Activated CD4-positive, alpha-beta memory T cell treated with anti-CD3 and anti-CD28 coated beads, Interleukin-2, amount 10 ng/mL, durations not matched to agents 7 days and 5 days (primary cell): ENCODE data around the gene MRPS33. TPM values are rescaled to one million over a fixed set of nuclear protein-coding genes. Genes with fewer than 3 reads are reported as not detected.

Experiments used
- CTCF ChIA-PET: fragments of 350-600 bp; sonication (Branson Sonifier 250); formaldehyde crosslinking; loops from one replicate; lab custom pipeline; 2021; ENCODE audit warnings: antibody characterized with exemption, inconsistent platforms; lab: Charles Lee
- POLR2A ChIA-PET: fragments of 350-600 bp; sonication (Branson Sonifier 250); formaldehyde crosslinking; loops from one replicate; lab custom pipeline; 2021; ENCODE audit warnings: antibody characterized with exemption; lab: Charles Lee
- DNase-seq: peaks from one replicate; pipeline ENCODE4 v3.0.0-alpha.2; 2020
- H3K27ac Mint-ChIP-seq: one replicate; pipeline ENCODE4 v1.8.0; 2021; ENCODE audit warnings: mild to moderate bottlenecking, mixed read lengths
- H3K27me3 Mint-ChIP-seq: one replicate; pipeline ENCODE4 v1.8.0; 2021; ENCODE audit warnings: mixed read lengths
- H3K36me3 Mint-ChIP-seq: one replicate; pipeline ENCODE4 v1.8.0; 2021; ENCODE audit warnings: low read depth, mixed read lengths
- H3K4me1 Mint-ChIP-seq: one replicate; pipeline ENCODE4 v1.8.0; 2021; ENCODE audit warnings: mixed read lengths
- H3K4me3 Mint-ChIP-seq: one replicate; pipeline ENCODE4 v1.8.0; 2021; ENCODE audit warnings: mild to moderate bottlenecking, mixed read lengths
- H3K9me3 Mint-ChIP-seq: one replicate; pipeline ENCODE4 v1.8.0; 2021; ENCODE audit warnings: mixed read lengths
- total RNA-seq, 2 experiments: library from RNA; stranded (reverse); gene quantifications; one replicate each; pipeline ENCODE4 v1.2.3, GENCODE V29; 2021

Gene MRPS33
- total RNA-seq, 2 experiments from 2014 or later: 58.5 to 68.3 TPM

DNA sequence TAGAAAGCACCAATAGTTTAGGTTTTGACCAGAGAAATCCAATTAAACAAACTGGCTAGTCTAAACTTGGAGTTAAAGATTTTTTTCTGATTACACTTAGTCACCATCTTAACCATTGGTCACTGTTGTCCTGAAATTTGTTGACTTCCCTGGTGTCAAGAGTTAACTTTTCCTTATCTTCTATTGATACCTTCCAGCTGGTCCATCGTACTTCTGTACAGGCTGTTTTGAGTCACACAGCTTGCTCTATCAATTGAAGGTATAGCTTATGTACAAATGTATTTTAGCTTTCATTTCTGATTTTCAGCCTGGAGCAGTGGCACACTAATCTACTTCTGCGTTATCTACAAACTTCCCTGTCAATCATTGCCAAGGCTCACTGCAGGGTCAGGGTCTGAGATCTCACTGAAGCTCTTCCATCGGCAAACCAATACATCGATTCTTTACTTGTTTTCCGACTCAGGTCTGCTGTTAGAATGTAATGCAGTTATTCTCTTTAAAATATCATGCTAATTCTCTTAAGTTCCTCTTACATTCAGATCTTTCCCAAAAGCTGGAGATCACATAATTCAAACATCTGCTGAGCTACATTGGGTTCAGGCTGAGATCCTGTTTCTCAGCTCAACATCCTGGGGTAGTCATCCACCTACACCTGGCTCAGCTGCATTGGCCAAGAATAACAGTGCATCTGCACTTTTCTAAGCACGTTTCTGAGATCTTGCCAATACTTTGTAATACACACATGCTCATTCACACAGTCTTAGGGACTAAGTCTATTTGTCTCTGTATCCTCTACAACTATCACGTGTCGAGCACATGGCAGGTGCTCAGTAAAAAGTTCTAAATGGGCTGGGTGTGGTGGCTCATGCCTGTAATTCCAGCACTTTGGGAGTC lies 11.3 kb downstream of the MRPS33 start:
- H3K36me3 Mint-ChIP-seq: peaks cover 18% of the 10 kb centered on the region
- ChIA-PET POLR2A (interaction anchor here (1.1 kb wide), 1 partner anchor 11 kb away, joined by 3 read pairs; the partner anchor contains the start of gene MRPS33), CTCF (interaction anchor here (1.5 kb wide), 1 partner anchor 9 kb away, joined by 5 read pairs; no protein-coding TSS in a partner anchor)
- H3K27ac Mint-ChIP-seq: no peak overlapping the region
- peaks cover 4% of the 10 kb centered on the region for H3K27me3 Mint-ChIP-seq
- no peaks in the 10 kb centered on the region for H3K4me1 Mint-ChIP-seq
- no peak overlapping the region for H3K4me3 Mint-ChIP-seq
- no peak for DNase-seq
- no peaks in the 10 kb centered on the region for H3K9me3 Mint-ChIP-seq

DNA sequence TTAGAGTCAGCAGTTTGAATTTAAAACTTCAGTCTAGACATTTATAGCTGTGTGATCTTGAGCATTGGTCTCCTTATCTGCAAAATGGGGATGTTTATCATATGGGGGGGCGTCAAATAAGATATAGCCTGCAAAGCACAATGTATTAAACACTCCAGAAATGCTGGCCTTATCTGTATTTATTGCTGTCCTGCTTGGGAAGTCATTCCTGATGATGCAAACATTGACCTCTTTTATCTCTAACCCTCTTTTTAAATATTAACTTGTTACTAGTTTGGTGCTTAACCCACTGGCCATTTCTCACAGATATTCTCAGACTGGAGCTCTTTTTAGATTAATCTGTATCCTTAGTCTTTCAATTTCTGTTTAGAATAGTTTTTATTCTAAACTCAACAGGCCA lies 13.2 kb downstream of the MRPS33 start:
- no peak for DNase-seq
- ChIA-PET CTCF (no interaction called here), POLR2A (no interaction called here)
- H3K9me3 Mint-ChIP-seq: no peaks in the 10 kb centered on the region
- peaks cover 6% of the 10 kb centered on the region for H3K27me3 Mint-ChIP-seq
- H3K4me3 Mint-ChIP-seq: no peak overlapping the region
- no peaks in the 10 kb centered on the region for H3K4me1 Mint-ChIP-seq
- H3K36me3 Mint-ChIP-seq: peaks cover 8% of the 10 kb centered on the region
- no peak overlapping the region for H3K27ac Mint-ChIP-seq

DNA sequence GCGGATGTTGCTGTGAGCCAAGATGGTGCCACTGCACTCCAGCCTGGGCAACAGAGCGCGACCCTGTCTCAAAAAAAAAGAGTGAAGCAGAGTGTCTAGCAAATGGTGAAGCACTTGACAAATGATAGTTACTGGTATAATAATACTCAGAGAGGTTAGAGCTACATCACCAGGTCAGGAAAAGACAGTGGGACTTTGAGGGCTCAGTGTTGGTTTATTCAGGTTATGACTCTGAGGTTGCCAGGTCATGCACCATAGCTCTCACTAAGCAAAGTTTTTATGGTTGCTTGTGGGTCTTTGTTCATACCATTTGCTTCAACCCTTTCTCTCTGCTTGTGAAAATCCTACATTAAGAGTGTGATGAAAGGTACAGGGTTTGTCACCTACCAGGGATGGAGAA lies 13.6 kb downstream of the MRPS33 start:
- ChIA-PET POLR2A (interaction anchor here (0.9 kb wide), 1 partner anchor 13 kb away, joined by 4 read pairs; no protein-coding TSS in a partner anchor), CTCF (no interaction called here)
- Mint-ChIP-seq H3K27me3 (peaks cover 8% of the 10 kb centered on the region), H3K27ac (no peak overlapping the region), H3K4me1 (no peaks in the 10 kb centered on the region), H3K4me3 (no peak overlapping the region), H3K9me3 (no peaks in the 10 kb centered on the region), H3K36me3 (peaks cover 8% of the 10 kb centered on the region)
- no peak for DNase-seq

DNA sequence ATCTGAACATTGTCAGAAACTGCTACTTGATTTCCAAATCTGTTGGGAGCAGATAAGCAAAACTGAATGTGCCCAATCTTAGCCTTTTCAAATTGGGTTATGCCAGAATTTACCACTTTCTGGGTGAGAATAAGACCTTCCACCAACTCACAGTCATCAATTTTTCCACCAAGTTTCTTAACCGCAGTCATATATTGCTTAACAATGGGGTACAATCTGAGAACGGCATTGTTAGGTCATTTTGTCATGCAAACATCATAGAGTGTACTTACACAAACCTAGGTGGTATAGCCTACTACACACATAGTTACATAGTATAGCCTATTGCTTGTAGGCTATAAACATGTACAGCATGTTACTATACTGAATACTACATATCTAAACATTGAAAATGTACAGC lies 16.0 kb downstream of the MRPS33 start:
- peaks cover 8% of the 10 kb centered on the region for H3K27me3 Mint-ChIP-seq
- no peaks in the 10 kb centered on the region for H3K36me3 Mint-ChIP-seq
- H3K9me3 Mint-ChIP-seq: no peaks in the 10 kb centered on the region
- no peak overlapping the region for H3K27ac Mint-ChIP-seq
- ChIA-PET CTCF (no interaction called here), POLR2A (no interaction called here)
- no peak for DNase-seq
- H3K4me1 Mint-ChIP-seq: no peaks in the 10 kb centered on the region
- H3K4me3 Mint-ChIP-seq: no peak overlapping the region

DNA sequence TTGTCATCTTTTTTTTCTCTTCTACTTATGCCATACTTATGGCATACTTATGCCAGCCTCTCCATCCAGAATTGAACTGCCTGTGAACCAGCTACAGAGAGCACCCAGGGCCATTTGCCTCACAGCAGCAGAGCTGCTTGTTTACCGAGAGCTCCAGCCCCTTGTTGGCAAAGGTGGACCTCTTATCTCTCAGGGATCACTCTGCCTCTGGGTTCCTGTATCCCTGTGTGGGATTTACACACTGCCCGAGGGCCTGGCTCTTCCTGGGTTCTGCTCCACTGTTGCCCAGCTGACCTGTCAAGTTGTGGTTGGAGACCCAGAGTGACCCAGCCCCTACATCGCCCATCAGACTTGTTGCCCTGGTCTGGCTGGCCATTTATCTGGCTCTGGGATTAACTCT lies 22.3 kb downstream of the MRPS33 start:
- ChIA-PET POLR2A (no interaction called here), CTCF (no interaction called here)
- no peak overlapping the region for H3K27ac Mint-ChIP-seq
- H3K36me3 Mint-ChIP-seq: no peaks in the 10 kb centered on the region
- no peaks in the 10 kb centered on the region for H3K9me3 Mint-ChIP-seq
- peaks cover 2% of the 10 kb centered on the region for H3K27me3 Mint-ChIP-seq
- H3K4me1 Mint-ChIP-seq: no peaks in the 10 kb centered on the region
- no peak for DNase-seq
- no peak overlapping the region for H3K4me3 Mint-ChIP-seq

DNA sequence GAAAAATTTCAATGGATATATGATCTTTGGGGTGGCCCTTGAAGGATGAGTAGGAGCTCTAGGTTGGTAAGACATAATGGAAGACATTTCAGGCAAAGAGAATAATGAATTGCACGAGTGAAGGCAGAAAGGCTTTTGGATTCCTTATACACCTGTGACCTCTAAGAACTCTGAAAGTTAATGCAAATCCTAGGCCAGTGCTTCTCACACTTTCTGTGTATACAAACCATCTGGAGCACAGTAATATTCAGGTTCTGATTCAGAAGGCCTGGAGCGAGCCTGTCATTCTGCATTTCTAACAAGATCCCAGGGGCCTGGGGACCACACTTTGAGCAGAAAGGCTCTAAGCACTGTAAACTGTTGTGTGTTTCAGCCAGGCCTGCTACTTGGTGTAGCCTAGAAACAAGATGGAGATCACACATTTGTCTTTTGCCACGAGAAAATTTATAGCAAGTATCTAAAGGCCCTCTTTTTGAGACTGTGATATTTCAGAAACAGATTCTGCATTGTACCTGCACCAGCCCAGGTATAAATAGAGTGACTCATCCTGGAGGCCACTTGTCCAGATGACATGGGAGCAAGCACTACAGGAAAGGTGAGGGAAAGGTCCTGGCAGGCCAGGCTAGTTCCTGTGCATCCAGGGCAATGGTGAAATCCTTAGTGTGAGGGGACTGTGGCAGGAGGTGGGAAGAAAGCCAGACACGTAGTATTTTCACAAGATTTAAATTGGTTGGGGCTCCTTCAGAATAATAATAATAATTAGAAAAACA lies 24.4 kb downstream of the MRPS33 start:
- H3K4me3 Mint-ChIP-seq: no peak overlapping the region
- ChIA-PET POLR2A (interaction anchor here (0.9 kb wide), 1 partner anchor 8 kb away, joined by 4 read pairs; no protein-coding TSS in a partner anchor), CTCF (interaction anchor here (1.1 kb wide), 1 partner anchor 264 kb away, joined by 3 read pairs; no protein-coding TSS in a partner anchor)
- DNase-seq: no peak
- H3K9me3 Mint-ChIP-seq: no peaks in the 10 kb centered on the region
- H3K27ac Mint-ChIP-seq: no peak overlapping the region
- peaks cover 5% of the 10 kb centered on the region for H3K27me3 Mint-ChIP-seq
- no peaks in the 10 kb centered on the region for H3K4me1 Mint-ChIP-seq
- H3K36me3 Mint-ChIP-seq: no peaks in the 10 kb centered on the region

DNA sequence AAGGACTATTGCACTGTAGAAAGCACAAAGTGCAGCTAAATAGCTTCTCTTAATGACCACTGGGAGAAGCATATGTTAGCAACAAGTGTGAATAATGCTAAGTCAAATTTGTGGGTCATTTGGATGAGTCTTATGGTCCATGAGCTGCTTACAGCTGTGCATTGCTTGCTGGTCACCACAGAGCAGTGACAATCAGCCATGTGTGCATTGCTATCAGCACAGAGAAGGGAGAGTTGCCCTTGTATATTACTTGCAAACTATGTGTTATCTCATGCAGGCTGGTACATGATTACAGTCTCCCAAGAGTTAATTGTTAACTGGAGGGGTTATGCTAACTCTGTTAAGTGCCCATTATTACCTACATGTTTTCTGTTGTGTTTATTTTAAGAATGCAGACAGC lies 25.7 kb downstream of the MRPS33 start:
- Mint-ChIP-seq H3K36me3 (no peaks in the 10 kb centered on the region), H3K27me3 (peaks cover 5% of the 10 kb centered on the region), H3K4me3 (no peak overlapping the region), H3K4me1 (no peaks in the 10 kb centered on the region), H3K27ac (no peak overlapping the region), H3K9me3 (peaks cover 5% of the 10 kb centered on the region)
- POLR2A ChIA-PET: no interaction called here
- CTCF ChIA-PET: interaction anchor here (0.6 kb wide), 1 partner anchor 117 kb away, joined by 3 read pairs; no protein-coding TSS in a partner anchor
- DNase-seq: no peak

DNA sequence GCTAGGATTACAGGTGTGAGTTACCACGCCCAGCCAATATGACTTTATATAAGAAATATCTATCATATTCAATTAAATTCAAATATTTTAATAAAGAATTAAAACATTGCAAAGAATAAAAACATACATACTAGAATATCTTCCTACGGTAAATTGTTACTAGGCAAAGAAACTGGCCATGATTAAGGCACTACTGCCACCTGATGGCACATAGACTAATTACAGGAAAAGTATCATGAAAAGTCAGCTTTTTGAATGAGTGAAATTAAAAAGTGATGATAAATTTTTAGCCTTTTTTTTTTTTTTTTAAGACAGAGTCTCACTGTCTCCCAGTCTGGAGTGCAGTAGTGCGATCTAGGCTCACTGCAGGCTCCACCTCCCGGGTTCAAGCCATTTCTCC lies 30.9 kb downstream of the MRPS33 start:
- no peak overlapping the region for H3K4me3 Mint-ChIP-seq
- CTCF ChIA-PET: interaction anchor here (1.2 to 4.4 kb wide), 6 partner anchors 9 to 466 kb away, joined by 3 to 40 read pairs (median 4); no protein-coding TSS in a partner anchor
- POLR2A ChIA-PET: no interaction called here

DNA sequence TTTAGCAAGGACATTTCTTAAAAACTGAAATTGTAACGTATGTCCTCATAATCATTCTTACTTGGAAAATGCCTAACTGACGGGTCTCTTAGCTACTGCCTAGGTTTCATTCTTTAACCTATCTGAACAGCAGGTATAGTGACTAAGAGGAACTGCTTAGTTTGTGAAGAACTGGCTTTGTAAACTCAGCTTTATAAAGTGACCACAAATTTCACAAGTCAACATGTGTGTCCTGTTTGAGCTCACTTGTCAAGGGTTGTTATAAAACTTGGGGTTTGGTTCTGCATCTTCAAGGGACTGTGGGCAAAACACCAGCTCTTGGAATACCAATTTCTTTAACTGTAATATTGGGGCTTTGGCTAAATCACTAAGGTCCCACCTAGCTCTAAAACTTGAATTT lies 32.2 kb downstream of the MRPS33 start:
- H3K9me3 Mint-ChIP-seq: peaks cover 5% of the 10 kb centered on the region
- no peak overlapping the region for H3K27ac Mint-ChIP-seq
- H3K36me3 Mint-ChIP-seq: no peaks in the 10 kb centered on the region
- peaks cover 2% of the 10 kb centered on the region for H3K4me1 Mint-ChIP-seq
- no peak overlapping the region for H3K4me3 Mint-ChIP-seq
- no peak for DNase-seq
- POLR2A ChIA-PET: interaction anchor here (1.3 to 1.7 kb wide), 3 partner anchors 9 to 57 kb away, joined by 3 to 5 read pairs (median 4); partner anchors contain the start of gene MRPS33
- H3K27me3 Mint-ChIP-seq: peaks cover 22% of the 10 kb centered on the region
- CTCF ChIA-PET: interaction anchor here (1.1 to 4.4 kb wide), 3 partner anchors 170 to 464 kb away, joined by 3 to 40 read pairs (median 3); no protein-coding TSS in a partner anchor

More for the DNA sequence above, 30.9 kb downstream of the MRPS33 start:
- Mint-ChIP-seq H3K27ac (no peak overlapping the region), H3K9me3 (peaks cover 5% of the 10 kb centered on the region), H3K4me1 (peaks cover 2% of the 10 kb centered on the region), H3K36me3 (no peaks in the 10 kb centered on the region), H3K27me3 (peaks cover 22% of the 10 kb centered on the region)
- DNase-seq: no peak

DNA sequence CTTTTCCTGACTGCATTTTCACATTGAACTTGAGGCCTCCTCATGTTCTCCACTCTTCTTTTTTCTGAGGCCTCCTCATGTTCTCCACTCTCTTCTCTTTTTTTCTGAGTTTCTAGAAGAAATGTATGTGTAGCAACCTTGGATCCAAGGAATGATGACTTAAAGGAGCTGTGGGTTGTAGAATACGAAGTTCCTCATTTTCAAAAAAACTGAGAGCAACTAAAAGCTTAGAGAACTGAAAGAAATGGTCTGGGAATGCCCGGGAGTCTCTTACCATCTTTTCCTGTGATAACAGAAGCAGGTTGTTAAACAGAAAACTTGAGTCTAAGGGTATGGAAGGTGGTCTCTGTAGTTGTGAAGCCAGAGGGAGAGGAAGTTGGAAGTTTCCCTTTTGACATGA lies 32.8 kb downstream of the MRPS33 start:
- H3K27ac Mint-ChIP-seq: no peak overlapping the region
- peaks cover 5% of the 10 kb centered on the region for H3K9me3 Mint-ChIP-seq
- ChIA-PET CTCF (interaction anchor here (1.3 to 4.4 kb wide), 2 partner anchors 170 to 321 kb away, joined by 3 to 40 read pairs; no protein-coding TSS in a partner anchor), POLR2A (interaction anchor here (1.3 to 1.7 kb wide), 3 partner anchors 9 to 57 kb away, joined by 3 to 5 read pairs (median 4); partner anchors contain the start of gene MRPS33)
- peaks cover 2% of the 10 kb centered on the region for H3K4me1 Mint-ChIP-seq
- no peaks in the 10 kb centered on the region for H3K36me3 Mint-ChIP-seq
- H3K27me3 Mint-ChIP-seq: peaks cover 18% of the 10 kb centered on the region
- no peak for DNase-seq
- no peak overlapping the region for H3K4me3 Mint-ChIP-seq

DNA sequence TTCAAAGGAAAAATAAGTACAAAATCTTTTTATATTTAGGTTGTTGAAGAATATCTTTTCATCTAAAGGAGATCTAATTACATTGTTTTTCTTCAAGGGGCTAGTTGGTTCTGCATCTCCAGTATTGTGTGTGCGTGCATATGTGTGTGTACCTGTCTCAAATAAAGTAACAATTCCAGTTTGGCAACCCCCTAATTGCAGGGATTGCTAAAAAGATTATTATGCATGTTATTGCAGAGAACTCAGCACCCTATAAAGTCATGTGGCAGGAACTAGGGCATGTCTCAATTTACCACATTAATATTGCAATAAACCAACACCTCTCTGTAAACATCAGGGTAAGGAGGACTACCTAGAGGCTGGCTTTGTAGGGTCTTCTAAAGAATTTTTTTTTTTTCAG lies 37.0 kb downstream of the MRPS33 start:
- Mint-ChIP-seq H3K4me1 (peaks cover 2% of the 10 kb centered on the region), H3K27me3 (peaks cover 19% of the 10 kb centered on the region), H3K36me3 (no peaks in the 10 kb centered on the region), H3K27ac (no peak overlapping the region), H3K9me3 (no peaks in the 10 kb centered on the region), H3K4me3 (no peak overlapping the region)
- ChIA-PET CTCF (no interaction called here), POLR2A (no interaction called here)
- no peak for DNase-seq

DNA sequence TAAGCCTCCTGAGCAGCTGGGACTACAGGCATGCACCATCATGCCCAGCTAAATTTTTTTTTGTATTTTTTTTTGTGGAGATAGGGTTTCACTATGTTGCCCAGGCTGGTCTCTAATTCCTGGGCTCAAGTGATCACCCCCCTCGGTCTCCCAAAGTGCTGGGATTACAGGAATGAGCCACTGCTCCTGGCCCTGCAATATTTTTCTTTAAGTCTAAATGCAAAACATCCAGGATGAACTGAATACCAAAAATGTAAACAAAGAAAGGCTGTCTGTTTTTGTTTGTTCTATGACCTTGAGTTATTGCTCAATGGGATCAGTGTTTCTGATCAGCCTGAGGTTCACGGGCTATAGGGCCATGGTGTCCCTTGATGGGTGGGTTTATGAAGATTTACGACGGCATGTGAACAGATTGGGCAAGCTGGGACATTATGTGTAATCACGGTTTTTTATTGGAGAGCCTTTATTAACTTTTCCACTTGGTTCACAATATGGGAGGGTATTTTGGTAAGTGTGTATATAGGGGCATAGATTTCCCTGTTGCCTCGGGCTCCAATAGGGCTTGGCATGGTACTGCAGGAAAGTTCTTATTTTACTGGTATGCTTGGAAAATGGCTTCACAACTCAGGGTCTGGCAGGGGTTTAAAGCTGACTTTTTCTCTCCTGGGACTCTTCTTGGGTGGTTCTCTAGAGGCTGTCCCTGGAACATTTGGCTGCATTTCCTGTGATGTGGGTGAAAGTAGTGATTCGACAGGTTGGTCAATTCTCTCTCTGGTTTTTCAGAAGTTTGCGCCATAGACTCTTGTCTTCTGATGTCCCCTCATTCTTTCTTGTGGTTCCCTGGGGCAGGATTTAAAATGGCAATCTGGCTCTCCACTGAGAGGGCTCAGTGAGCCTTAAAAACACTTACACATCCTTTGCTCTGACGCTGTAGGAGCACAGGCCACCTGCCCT lies 41.6 kb downstream of the MRPS33 start:
- H3K4me1 Mint-ChIP-seq: no peaks in the 10 kb centered on the region
- ChIA-PET POLR2A (no interaction called here), CTCF (no interaction called here)
- H3K4me3 Mint-ChIP-seq: no peak overlapping the region
- no peaks in the 10 kb centered on the region for H3K36me3 Mint-ChIP-seq
- H3K27me3 Mint-ChIP-seq: peaks cover 3% of the 10 kb centered on the region
- H3K27ac Mint-ChIP-seq: no peak overlapping the region
- H3K9me3 Mint-ChIP-seq: no peaks in the 10 kb centered on the region
- DNase-seq: no peak
